GM12874 (cell line): ENCODE data around the gene FAR1.

Experiments used
- TF ChIP-seq, protein P1 (sequence below): IDR thresholded peaks from 2 replicates; pipeline ENCODE4 v1.5.1; 2011; ENCODE audit warnings: low read depth, mild to moderate bottlenecking, control low read depth, low read length, moderate library complexity; ENCODE audit not compliant: insufficient read depth

Gene FAR1

DNA sequence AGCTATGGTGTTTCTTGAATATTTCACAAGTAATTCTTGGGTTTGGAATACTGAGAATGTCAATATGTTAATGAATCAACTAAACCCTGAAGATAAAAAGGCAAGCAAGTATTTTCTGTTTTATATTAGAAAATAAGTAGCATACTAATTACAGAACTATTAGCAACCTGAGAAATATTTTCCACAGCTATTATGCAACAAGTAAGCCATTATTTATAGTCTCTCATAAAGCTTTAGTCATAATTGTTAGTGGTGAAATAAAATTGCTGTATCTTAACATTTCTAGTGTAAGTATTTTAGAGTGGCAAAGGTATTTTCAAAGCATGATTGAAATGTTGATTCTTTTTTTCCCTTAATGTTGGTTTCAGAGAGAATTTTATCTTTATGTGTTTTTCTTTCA lies 53.3 kb downstream of the FAR1 start:
- TF ChIP-seq, protein P1, sequence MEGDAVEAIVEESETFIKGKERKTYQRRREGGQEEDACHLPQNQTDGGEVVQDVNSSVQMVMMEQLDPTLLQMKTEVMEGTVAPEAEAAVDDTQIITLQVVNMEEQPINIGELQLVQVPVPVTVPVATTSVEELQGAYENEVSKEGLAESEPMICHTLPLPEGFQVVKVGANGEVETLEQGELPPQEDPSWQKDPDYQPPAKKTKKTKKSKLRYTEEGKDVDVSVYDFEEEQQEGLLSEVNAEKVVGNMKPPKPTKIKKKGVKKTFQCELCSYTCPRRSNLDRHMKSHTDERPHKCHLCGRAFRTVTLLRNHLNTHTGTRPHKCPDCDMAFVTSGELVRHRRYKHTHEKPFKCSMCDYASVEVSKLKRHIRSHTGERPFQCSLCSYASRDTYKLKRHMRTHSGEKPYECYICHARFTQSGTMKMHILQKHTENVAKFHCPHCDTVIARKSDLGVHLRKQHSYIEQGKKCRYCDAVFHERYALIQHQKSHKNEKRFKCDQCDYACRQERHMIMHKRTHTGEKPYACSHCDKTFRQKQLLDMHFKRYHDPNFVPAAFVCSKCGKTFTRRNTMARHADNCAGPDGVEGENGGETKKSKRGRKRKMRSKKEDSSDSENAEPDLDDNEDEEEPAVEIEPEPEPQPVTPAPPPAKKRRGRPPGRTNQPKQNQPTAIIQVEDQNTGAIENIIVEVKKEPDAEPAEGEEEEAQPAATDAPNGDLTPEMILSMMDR, result no peak

GRCh38 chr11:13726456-13726855 lies 58.0 kb downstream of the FAR1 start:
- TF ChIP-seq, protein P1, result no peak

GRCh38 chr11:13728076-13728475 lies 59.6 kb downstream of the FAR1 start:
- TF ChIP-seq, protein P1, result no peak

GRCh38 chr11:13734530-13734929 lies 66.1 kb downstream of the FAR1 start:
- TF ChIP-seq, protein P1, result no peak

GRCh38 chr11:13745165-13745564 lies 76.7 kb downstream of the FAR1 start:
- TF ChIP-seq, protein P1, result no peak

GRCh38 chr11:13759050-13759449 lies 90.6 kb downstream of the FAR1 start:
- TF ChIP-seq, protein P1, result no peak

GRCh38 chr11:13760115-13760514 lies 91.6 kb downstream of the FAR1 start:
- TF ChIP-seq, protein P1, result no peak

DNA sequence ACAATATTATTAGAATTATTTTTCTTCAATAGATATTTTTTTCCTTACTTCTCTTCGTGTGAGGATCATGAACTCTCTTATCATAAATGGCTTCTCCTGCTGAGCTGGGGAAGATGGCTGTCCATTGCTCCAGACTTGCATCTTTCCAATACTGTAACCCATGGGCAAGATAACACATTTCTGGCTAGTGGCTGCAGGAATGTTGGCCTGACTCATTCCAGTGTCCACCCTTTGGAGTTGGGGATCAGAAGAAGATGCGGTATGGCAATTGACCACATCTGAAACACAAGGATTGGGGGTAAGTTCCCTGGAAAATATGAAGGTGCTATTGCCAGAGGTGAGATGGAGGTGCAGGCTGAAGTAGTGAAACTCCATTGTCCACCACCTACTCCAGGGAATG lies 92.8 kb downstream of the FAR1 start:
- TF ChIP-seq, protein P1, result no peak
